ENCODE measurements around the gene ASRGL1. TPM values are rescaled to one million over a fixed set of nuclear protein-coding genes. Genes with fewer than 3 reads are reported as not detected.

Gene ASRGL1
- total RNA-seq, result 0.30 and 0.78 TPM in 2 replicates

GRCh38 chr11:62337303-62338181 is at the start of gene ASRGL1:
TSS of gene ASRGL1 (plus strand) at chr11:62337448. CDS start at chr11:62337978, 530 bp downstream.

DNA sequence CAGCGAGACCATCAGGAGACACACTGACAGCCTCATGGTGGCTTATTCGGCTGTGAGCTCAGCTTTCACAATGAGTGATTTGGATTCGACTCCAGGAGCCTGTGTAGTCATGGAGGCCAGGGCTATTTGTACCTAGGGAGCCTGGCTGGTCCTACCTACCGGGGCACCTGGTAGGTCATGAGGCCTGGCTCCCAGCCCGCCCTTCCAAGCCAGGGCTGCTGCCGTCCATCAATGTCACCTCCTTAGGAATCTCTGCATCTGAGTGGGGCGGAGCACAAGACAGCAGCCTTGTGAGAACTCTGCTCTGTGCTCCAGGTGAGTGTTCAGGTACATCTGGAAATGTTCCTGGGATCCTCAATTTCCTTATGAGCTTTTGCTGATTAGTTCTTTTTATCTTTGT is 38.3 kb upstream of the ASRGL1 start, which contains the start of gene SCGB1D4:
TSS of gene SCGB1D4 (minus strand) at position 101 of the 400 bp plus-strand sequence. CDS start at position 36, 65 bp downstream.

GRCh38 chr11:62418733-62419132 is 81.5 kb downstream of the ASRGL1 start, which contains the start of gene SCGB1A1:
TSS of gene SCGB1A1 (plus strand) at chr11:62419033. CDS start at chr11:62419096, 63 bp downstream.

Other genes with a start within 250 kb of the ASRGL1 start
- gene INCENP, start 213.4 kb upstream of the ASRGL1 start, total RNA-seq, result 7.7 and 21.5 TPM in 2 replicates
- gene SCGB1D1, start 147.2 kb upstream of the ASRGL1 start, total RNA-seq, result not detected in 2 replicates
- gene SCGB2A1, start 128.8 kb upstream of the ASRGL1 start, total RNA-seq, result not detected in 2 replicates
- gene SCGB1D2, start 95.2 kb upstream of the ASRGL1 start, total RNA-seq, result not detected in 2 replicates
- not detected in 2 replicates for gene SCGB2A2, start 67.3 kb upstream of the ASRGL1 start, total RNA-seq
- not detected in 2 replicates for gene SCGB1D4, start 38.4 kb upstream of the ASRGL1 start, total RNA-seq
- not detected in 2 replicates for gene SCGB1A1, start 81.6 kb downstream of the ASRGL1 start, total RNA-seq
- gene AHNAK, start 209.4 kb downstream of the ASRGL1 start, total RNA-seq, result 313 and 660 TPM in 2 replicates
- 1,165 and 1,500 TPM in 2 replicates for gene EEF1G, start 236.4 kb downstream of the ASRGL1 start, total RNA-seq